Kidney epithelial cell (primary cell): ENCODE data around the gene SLC49A3. TPM values are rescaled to one million over a fixed set of nuclear protein-coding genes. Genes with fewer than 3 reads are reported as not detected.

Source experiments
- DNase-seq: peaks from one replicate; pipeline ENCODE4 v3.0.0-alpha.2; 2010; ENCODE audit warnings: low read depth
- H3K27me3 ChIP-seq: 2 replicates; pipeline ENCODE4 v1.6.0; 2011; ENCODE audit warnings: low read length; ENCODE audit not compliant: control insufficient read depth, insufficient read depth
- H3K36me3 ChIP-seq: 2 replicates; pipeline ENCODE4 v1.5.1; 2011; ENCODE audit warnings: low read length; ENCODE audit not compliant: control insufficient read depth, insufficient read depth
- H3K4me3 ChIP-seq: 2 replicates; pipeline ENCODE4 v1.5.1; 2011; ENCODE audit warnings: low read depth, mild to moderate bottlenecking, control low read depth, low read length
- CTCF ChIP-seq: IDR thresholded peaks from 2 replicates; pipeline ENCODE4 v1.5.1; 2011; ENCODE audit warnings: mild to moderate bottlenecking, moderate library complexity, low read length, control low read depth, inconsistent platforms; ENCODE audit not compliant: insufficient read depth, poor library complexity, severe bottlenecking
- total RNA-seq: library from RNA; depleted of rRNA; stranded (reverse); fragments of >200 nt; gene quantifications from 2 replicates; pipeline ENCODE4 v1.2.3, GENCODE V29; 2015

SLC49A3 gene
- total RNA-seq, 1 donor from 2014 or later, result 3.4 TPM

- H3K27me3 ChIP-seq, result peaks cover 3% of the 10 kb centered on the region
- H3K36me3 ChIP-seq, result peaks cover 2% of the 10 kb centered on the region
- H3K4me3 ChIP-seq, result no peak overlapping the region
- no peak for TF ChIP-seq CTCF
- DNase-seq, result no peak
Observed at GRCh38 chr4:666436-666810, 22.5 kb downstream of the SLC49A3 start.

GRCh38 chr4:665751-666435 is 23.1 kb downstream of the SLC49A3 start:
- peaks cover under 1% of the 10 kb centered on the region for H3K36me3 ChIP-seq
- no peak overlapping the region for H3K4me3 ChIP-seq
- no peak for DNase-seq
- peaks cover 3% of the 10 kb centered on the region for H3K27me3 ChIP-seq
- no peak for TF ChIP-seq CTCF

GRCh38 chr4:665381-665750 is 23.6 kb downstream of the SLC49A3 start:
- no peak for TF ChIP-seq CTCF
- no peaks in the 10 kb centered on the region for H3K36me3 ChIP-seq

GRCh38 chr4:664713-665231 is 24.2 kb downstream of the SLC49A3 start:
- H3K27me3 ChIP-seq, result peaks cover 3% of the 10 kb centered on the region
- DNase-seq, result no peak
- no peak overlapping the region for H3K4me3 ChIP-seq
- no peaks in the 10 kb centered on the region for H3K36me3 ChIP-seq
- no peak for TF ChIP-seq CTCF

More at GRCh38 chr4:665381-665750, 23.6 kb downstream of the SLC49A3 start:
- no peak for DNase-seq
- H3K27me3 ChIP-seq, result peaks cover 3% of the 10 kb centered on the region
- no peak overlapping the region for H3K4me3 ChIP-seq

- DNase-seq, result no peak
Observed at GRCh38 chr4:663438-664428, 25.2 kb downstream of the SLC49A3 start.

More at GRCh38 chr4:663438-664428, 25.2 kb downstream of the SLC49A3 start:
- no peaks in the 10 kb centered on the region for H3K36me3 ChIP-seq
- peaks cover 3% of the 10 kb centered on the region for H3K27me3 ChIP-seq
- peak overlapping the region; percentile 63 for H3K4me3 ChIP-seq
- TF ChIP-seq CTCF, result peak; percentile 5
